GM12874 (cell line): ENCODE data around the gene RNASET2.

Experiments
- CTCF ChIP-seq: IDR thresholded peaks from 2 replicates; pipeline ENCODE4 v1.5.1; 2011; ENCODE audit warnings: low read depth, mild to moderate bottlenecking, control low read depth, low read length, moderate library complexity; ENCODE audit not compliant: insufficient read depth

RNASET2 gene

GRCh38 chr6:166950892-166951669 lies 5.3 kb downstream of the RNASET2 start:
- TF ChIP-seq CTCF: peak; percentile 67

- no peak for TF ChIP-seq CTCF
Observed at GRCh38 chr6:166950443-166950821, 5.9 kb downstream of the RNASET2 start.

- no peak for TF ChIP-seq CTCF
Observed at GRCh38 chr6:166949528-166950442, 6.6 kb downstream of the RNASET2 start.

- no peak for TF ChIP-seq CTCF
Observed at GRCh38 chr6:166947251-166947650, 9.1 kb downstream of the RNASET2 start.

- TF ChIP-seq CTCF: no peak
Observed at GRCh38 chr6:166946125-166946524, 10.2 kb downstream of the RNASET2 start.

- TF ChIP-seq CTCF: no peak
Observed at GRCh38 chr6:166944666-166945256, 11.6 kb downstream of the RNASET2 start.
